SK-N-SH (cell line): ENCODE measurements around the gene CDC23. TPM values are rescaled to one million over a fixed set of nuclear protein-coding genes. Genes with fewer than 3 reads are reported as not detected.

Experiments
- CTCF ChIA-PET: fragments of 300-600, 350-600 bp; formaldehyde crosslinking; extraction: SDS; loops from one replicate; lab custom pipeline; 2021; lab: Yijun Ruan, JAX
- POLR2A ChIA-PET: fragments of 350-600 bp; sonication (Branson Sonifier 250); formaldehyde crosslinking; extraction: SDS; loops from one replicate; lab custom pipeline; 2020; ENCODE audit warnings: antibody characterized with exemption, inconsistent platforms; lab: Yijun Ruan, JAX
- DNase-seq: peaks from one replicate; pipeline ENCODE4 v3.0.0; 2012
- H2AFZ ChIP-seq: fragments of 200-600 bp; sonication (generic); 2 replicates; pipeline ENCODE4 v1.8.1; 2016; ENCODE audit warnings: antibody characterized with exemption, mild to moderate bottlenecking, low read depth
- H3F3A ChIP-seq: fragments of 200-600 bp; sonication (generic); replicated peaks from 2 replicates; pipeline ENCODE3; 2016; ENCODE audit warnings: antibody characterized with exemption, mild to moderate bottlenecking; ENCODE audit not compliant: insufficient read depth
- H3K27ac ChIP-seq, 2 experiments: fragments of 200-500 bp in 1 of 2; fragments of 200-600 bp in 1 of 2; sonication (Bioruptor generic) in 1 of 2; sonication (generic), shearing (Covaris generic) in 1 of 2; 2 replicates each; pipeline versions ENCODE4 v1.5.1 to v1.6.1; 2014 to 2016; ENCODE audit warnings: low read depth in 2 of 2, inconsistent platforms in 1 of 2, low read length in 1 of 2, mild to moderate bottlenecking in 1 of 2, mixed read lengths in 1 of 2
- H3K27me3 ChIP-seq: fragments of 200-600 bp; sonication (generic), shearing (Covaris generic); 2 replicates; pipeline ENCODE4 v1.6.1; 2016; ENCODE audit warnings: mixed run types; ENCODE audit not compliant: insufficient read depth
- H3K36me3 ChIP-seq, 2 experiments: fragments of 200-500 bp in 1 of 2; fragments of 200-600 bp in 1 of 2; sonication (Bioruptor generic) in 1 of 2; sonication (generic) in 1 of 2; replicated peaks in 1 of 2; 2 replicates each; pipeline versions ENCODE3 to v1.5.1; 2014 to 2016; ENCODE audit warnings: low read length in 1 of 2, mild to moderate bottlenecking in 1 of 2; ENCODE audit not compliant: insufficient read depth in 2 of 2, control insufficient read depth in 1 of 2
- H3K4me1 ChIP-seq, 2 experiments: fragments of 200-500 bp in 1 of 2; fragments of 200-600 bp in 1 of 2; sonication (Bioruptor generic) in 1 of 2; sonication (generic), shearing (Covaris generic) in 1 of 2; 2 replicates each; pipeline versions ENCODE4 v1.5.1 to v1.6.1; 2014 to 2016; ENCODE audit warnings: low read depth in 1 of 2, low read length in 1 of 2, mixed run types in 1 of 2; ENCODE audit not compliant: insufficient read depth in 2 of 2, control insufficient read depth in 1 of 2
- H3K4me2 ChIP-seq: fragments of 200-600 bp; sonication (generic), shearing (Covaris generic); 2 replicates; pipeline ENCODE4 v1.6.1; 2017; ENCODE audit warnings: mixed run types
- H3K4me3 ChIP-seq, 2 experiments: fragments of 200-500 bp in 1 of 2; fragments of 200-600 bp in 1 of 2; sonication (Bioruptor generic) in 1 of 2; sonication (generic), shearing (Covaris generic) in 1 of 2; 2 replicates each; pipeline versions ENCODE4 v1.5.1 to v1.8.1; 2014 to 2016; ENCODE audit warnings: low read depth in 2 of 2, inconsistent platforms in 1 of 2, low read length in 1 of 2, mild to moderate bottlenecking in 1 of 2, mixed read lengths in 1 of 2, moderate library complexity in 1 of 2
- H3K79me2 ChIP-seq: fragments of 200-600 bp; sonication (generic); 2 replicates; pipeline ENCODE4 v1.8.1; 2017; ENCODE audit warnings: mild to moderate bottlenecking; ENCODE audit not compliant: insufficient read depth
- H3K9ac ChIP-seq: fragments of 200-600 bp; sonication (generic); 2 replicates; pipeline ENCODE4 v1.6.1; 2017; ENCODE audit warnings: mixed run types
- H3K9me2 ChIP-seq: fragments of 200-600 bp; sonication (generic); 2 replicates; pipeline ENCODE4 v1.6.1; 2017; ENCODE audit warnings: mixed run types
- H3K9me3 ChIP-seq: fragments of 200-600 bp; sonication (generic); 2 replicates; pipeline ENCODE4 v1.6.1; 2017; ENCODE audit warnings: mixed run types, mild to moderate bottlenecking, moderate library complexity
- H4K20me1 ChIP-seq: fragments of 200-600 bp; sonication (generic); 2 replicates; pipeline ENCODE4 v1.6.1; 2017; ENCODE audit warnings: mild to moderate bottlenecking, mixed run types; ENCODE audit not compliant: insufficient read depth
- EP300 ChIP-seq, 2 experiments: IDR thresholded peaks; 2 replicates each; pipeline versions ENCODE4 v1.4.0 to v1.6.1; 2012; ENCODE audit warnings: borderline replicate concordance in 1 of 2, low read depth in 1 of 2, low read length in 1 of 2
- FOSL2 ChIP-seq: IDR thresholded peaks from 2 replicates; pipeline ENCODE4 v1.4.0; 2012; ENCODE audit warnings: low read depth, mild to moderate bottlenecking, moderate library complexity, borderline replicate concordance
- FOXJ3 ChIP-seq: sonication (generic); formaldehyde crosslinking; IDR thresholded peaks from 2 replicates; pipeline ENCODE4 v1.5.1; 2020; ENCODE audit warnings: mild to moderate bottlenecking, missing genetic modification reagents
- FOXM1 ChIP-seq: IDR thresholded peaks from 2 replicates; pipeline ENCODE4 v1.4.0; 2012; ENCODE audit warnings: low read depth, mild to moderate bottlenecking
- GATA2 ChIP-seq: sonication (generic); formaldehyde crosslinking; IDR thresholded peaks from 2 replicates; pipeline ENCODE4 v1.5.0; 2020; ENCODE audit warnings: mild to moderate bottlenecking, missing genetic modification reagents
- IRF3 ChIP-seq: fragments of 150-350 bp; IDR thresholded peaks from 2 replicates; pipeline ENCODE4 v1.6.1; 2016; ENCODE audit warnings: mild to moderate bottlenecking, low read depth, low read length
- JUND ChIP-seq: IDR thresholded peaks from 2 replicates; pipeline ENCODE4 v1.4.0; 2012
- MEF2A ChIP-seq: IDR thresholded peaks from 2 replicates; pipeline ENCODE4 v1.4.0; 2012; ENCODE audit warnings: low read depth, borderline replicate concordance
- NFIC ChIP-seq: IDR thresholded peaks from 2 replicates; pipeline ENCODE4 v1.4.0; 2012; ENCODE audit warnings: borderline replicate concordance
- POLR2AphosphoS5 ChIP-seq: IDR thresholded peaks from 2 replicates; pipeline ENCODE4 v1.6.1; 2012; ENCODE audit warnings: low read depth, low read length
- RAD21 ChIP-seq: IDR thresholded peaks from 2 replicates; pipeline ENCODE4 v1.6.1; 2012; ENCODE audit warnings: mild to moderate bottlenecking, low read length
- RCOR1 ChIP-seq: fragments of 150-350 bp; IDR thresholded peaks from 2 replicates; pipeline ENCODE4 v1.6.1; 2017; ENCODE audit warnings: antibody characterized with exemption, low read length
- RXRA ChIP-seq: IDR thresholded peaks from 2 replicates; pipeline ENCODE4 v1.4.0; 2012; ENCODE audit warnings: low read depth, mild to moderate bottlenecking, borderline replicate concordance
- TEAD4 ChIP-seq: IDR thresholded peaks from 2 replicates; pipeline ENCODE4 v1.4.0; 2012; ENCODE audit warnings: mild to moderate bottlenecking, borderline replicate concordance; ENCODE audit not compliant: insufficient read depth
- YY1 ChIP-seq: IDR thresholded peaks from 2 replicates; pipeline ENCODE4 v1.4.0; 2012; ENCODE audit warnings: low read depth, mild to moderate bottlenecking
- WGBS: methylation state at CpG from one replicate; pipeline ENCODE4 v1.1.6; 2017; ENCODE audit warnings: low lambda C conversion rate; 5-methylcytosine and 5-hydroxymethylcytosine counted together
- polyA plus RNA-seq, 3 experiments: library from polyadenylated mRNA; depleted of rRNA; stranded (reverse); fragments of >200 nt; gene quantifications; 2 replicates each; pipeline ENCODE4 v1.2.3, GENCODE V29; 2012
- TF ChIP-seq, protein P1 (sequence below): IDR thresholded peaks from 2 replicates; pipeline ENCODE4; 2012
- TF ChIP-seq, protein P2 (sequence below): IDR thresholded peaks from 2 replicates; pipeline ENCODE4 v1.4.0; 2012; ENCODE audit warnings: low read depth, borderline replicate concordance
- TF ChIP-seq, protein P3 (sequence below): fragments of 150-350 bp; IDR thresholded peaks from 2 replicates; pipeline ENCODE4 v1.6.1; 2017; ENCODE audit warnings: antibody characterized with exemption, low read length, low read depth, borderline replicate concordance

The CDC23 gene
- polyA plus RNA-seq, 1 of the 3 experiments (the other 2 are of a cell fraction), result 20.2 TPM

GRCh38 chr5:138169124-138169523 is 44.0 kb downstream of the CDC23 start:
- H3K9me3 ChIP-seq, result no peaks in the 10 kb centered on the region
- H3K4me2 ChIP-seq, result no peak overlapping the region
- no peak overlapping the region for H3K27ac ChIP-seq
- H4K20me1 ChIP-seq, result no peaks in the 10 kb centered on the region
- POLR2A ChIA-PET, result no interaction called here
- 92% methylated on average over 5 of the region's 5 CpGs for WGBS
- no peak overlapping the region for H3K4me3 ChIP-seq
- H3K79me2 ChIP-seq, result peaks cover 29% of the 10 kb centered on the region
- H3K9me2 ChIP-seq, result no peaks in the 10 kb centered on the region
- no peak overlapping the region for H3K9ac ChIP-seq
- H3K4me1 ChIP-seq, result no peaks in the 10 kb centered on the region
- peaks cover 75 to 88% of the 10 kb centered on the region in 2 experiments for H3K36me3 ChIP-seq
- H3K27me3 ChIP-seq, result no peaks in the 10 kb centered on the region
- TF ChIP-seq FOXJ3 (CRISPR knock-in tag) (no peak), RCOR1 (no peak), FOSL2 (no peak), RAD21 (no peak), GATA2 (CRISPR knock-in tag) (no peak), RXRA (no peak), MEF2A (no peak), NFIC (no peak), FOXM1 (no peak), JUND (no peak), TEAD4 (no peak), EP300 (IDR thresholded peaks at IDR 0.05; ENCODE audit: borderline replicate concordance in 1 of 2, low read depth in 1 of 2, low read length in 1 of 2) (no peak), POLR2AphosphoS5 (no peak), YY1 (no peak), IRF3 (no peak)
- TF ChIP-seq, protein P1, sequence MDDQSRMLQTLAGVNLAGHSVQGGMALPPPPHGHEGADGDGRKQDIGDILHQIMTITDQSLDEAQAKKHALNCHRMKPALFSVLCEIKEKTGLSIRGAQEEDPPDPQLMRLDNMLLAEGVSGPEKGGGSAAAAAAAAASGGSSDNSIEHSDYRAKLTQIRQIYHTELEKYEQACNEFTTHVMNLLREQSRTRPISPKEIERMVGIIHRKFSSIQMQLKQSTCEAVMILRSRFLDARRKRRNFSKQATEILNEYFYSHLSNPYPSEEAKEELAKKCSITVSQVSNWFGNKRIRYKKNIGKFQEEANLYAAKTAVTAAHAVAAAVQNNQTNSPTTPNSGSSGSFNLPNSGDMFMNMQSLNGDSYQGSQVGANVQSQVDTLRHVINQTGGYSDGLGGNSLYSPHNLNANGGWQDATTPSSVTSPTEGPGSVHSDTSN, result no peak
- TF ChIP-seq, protein P2, sequence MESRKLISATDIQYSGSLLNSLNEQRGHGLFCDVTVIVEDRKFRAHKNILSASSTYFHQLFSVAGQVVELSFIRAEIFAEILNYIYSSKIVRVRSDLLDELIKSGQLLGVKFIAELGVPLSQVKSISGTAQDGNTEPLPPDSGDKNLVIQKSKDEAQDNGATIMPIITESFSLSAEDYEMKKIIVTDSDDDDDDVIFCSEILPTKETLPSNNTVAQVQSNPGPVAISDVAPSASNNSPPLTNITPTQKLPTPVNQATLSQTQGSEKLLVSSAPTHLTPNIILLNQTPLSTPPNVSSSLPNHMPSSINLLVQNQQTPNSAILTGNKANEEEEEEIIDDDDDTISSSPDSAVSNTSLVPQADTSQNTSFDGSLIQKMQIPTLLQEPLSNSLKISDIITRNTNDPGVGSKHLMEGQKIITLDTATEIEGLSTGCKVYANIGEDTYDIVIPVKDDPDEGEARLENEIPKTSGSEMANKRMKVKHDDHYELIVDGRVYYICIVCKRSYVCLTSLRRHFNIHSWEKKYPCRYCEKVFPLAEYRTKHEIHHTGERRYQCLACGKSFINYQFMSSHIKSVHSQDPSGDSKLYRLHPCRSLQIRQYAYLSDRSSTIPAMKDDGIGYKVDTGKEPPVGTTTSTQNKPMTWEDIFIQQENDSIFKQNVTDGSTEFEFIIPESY, result no peak
- TF ChIP-seq, protein P3, sequence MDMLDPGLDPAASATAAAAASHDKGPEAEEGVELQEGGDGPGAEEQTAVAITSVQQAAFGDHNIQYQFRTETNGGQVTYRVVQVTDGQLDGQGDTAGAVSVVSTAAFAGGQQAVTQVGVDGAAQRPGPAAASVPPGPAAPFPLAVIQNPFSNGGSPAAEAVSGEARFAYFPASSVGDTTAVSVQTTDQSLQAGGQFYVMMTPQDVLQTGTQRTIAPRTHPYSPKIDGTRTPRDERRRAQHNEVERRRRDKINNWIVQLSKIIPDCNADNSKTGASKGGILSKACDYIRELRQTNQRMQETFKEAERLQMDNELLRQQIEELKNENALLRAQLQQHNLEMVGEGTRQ, result no peak
- TF ChIP-seq, all 33 proteins: peak for 0
- Histone ChIP-seq H3F3A (no peaks in the 10 kb centered on the region), H2AFZ (no peak overlapping the region)
- CTCF ChIA-PET, result interaction anchor here (0.7 to 2.0 kb wide), 3 partner anchors 11 to 133 kb away, joined by 3 to 5 read pairs (median 4); no protein-coding TSS in a partner anchor
- no peak for DNase-seq
